HTR-8/SVneo (cell line): ENCODE results near the gene C1QL1.
A peak's percentile ranks its signal among the peaks of the same experiment; 100 is the strongest.

Experiments used
- DNase-seq: peaks from one replicate; pipeline ENCODE4 v3.0.0; 2011; ENCODE audit warnings: low spot score, mixed read lengths; ENCODE audit not compliant: insufficient read length
- FAIRE-seq: peaks from 2 replicates; lab custom pipeline; 2011; peaks lifted over from hg19 to GRCh38; lab: Jason Lieb, UNC

C1QL1 gene

GRCh38 chr17:44968225-44969143 is at the start of gene C1QL1:
C1QL1 (minus strand) TSS chr17:44968303; CDS start chr17:44968048, 255 bp downstream.
- FAIRE-seq (peak; percentile 96), DNase-seq (peak; percentile 98)

GRCh38 chr17:45016823-45017222 is 48.7 kb upstream of the C1QL1 start:
- DNase-seq (no peak), FAIRE-seq (peak; percentile 67)

- DNase-seq (no peak), FAIRE-seq (peak; percentile 13)
These were observed 48.1 kb upstream of the C1QL1 start for GRCh38 chr17:45016237-45016636.

GRCh38 chr17:45013021-45013997 is 45.2 kb upstream of the C1QL1 start:
- DNase-seq (no peak), FAIRE-seq (no peak)

GRCh38 chr17:45011767-45012166 is 43.7 kb upstream of the C1QL1 start:
- no peak for FAIRE-seq

GRCh38 chr17:45009676-45010467 is 41.8 kb upstream of the C1QL1 start:
- DNase-seq (no peak), FAIRE-seq (no peak)

More at GRCh38 chr17:45011767-45012166, 43.7 kb upstream of the C1QL1 start:
- DNase-seq = no peak

- DNase-seq = no peak
- FAIRE-seq = no peak
These were observed 40.1 kb upstream of the C1QL1 start for GRCh38 chr17:45008216-45008615.

- FAIRE-seq (peak; percentile 44), DNase-seq (peak; percentile 48)
These were observed 38.9 kb upstream of the C1QL1 start for GRCh38 chr17:45006927-45007461.

- FAIRE-seq (no peak), DNase-seq (no peak)
These were observed 37.6 kb upstream of the C1QL1 start for GRCh38 chr17:45005700-45006099.

- DNase-seq (no peak), FAIRE-seq (no peak)
These were observed 36.3 kb upstream of the C1QL1 start for GRCh38 chr17:45004388-45004787.

- FAIRE-seq (no peak), DNase-seq (no peak)
These were observed 35.8 kb upstream of the C1QL1 start for GRCh38 chr17:45003877-45004276.

- FAIRE-seq = no peak
These were observed 33.2 kb upstream of the C1QL1 start for GRCh38 chr17:45001310-45001709.

GRCh38 chr17:44999433-44999832 is 31.3 kb upstream of the C1QL1 start:
- FAIRE-seq (peak; percentile 69), DNase-seq (no peak)

More at GRCh38 chr17:45001310-45001709, 33.2 kb upstream of the C1QL1 start:
- no peak for DNase-seq

GRCh38 chr17:44998646-44999045 is 30.5 kb upstream of the C1QL1 start:
- FAIRE-seq = no peak
- DNase-seq = no peak

GRCh38 chr17:44997733-44998520 is 29.8 kb upstream of the C1QL1 start:
- FAIRE-seq (peak; percentile 44), DNase-seq (no peak)

GRCh38 chr17:44996304-44996703 is 28.2 kb upstream of the C1QL1 start:
- no peak for DNase-seq
- peak; percentile 59 for FAIRE-seq

GRCh38 chr17:44995436-44996001 is 27.4 kb upstream of the C1QL1 start:
- DNase-seq = no peak
- no peak for FAIRE-seq

- DNase-seq (no peak), FAIRE-seq (peak; percentile 54)
These were observed 24.3 kb upstream of the C1QL1 start for GRCh38 chr17:44992242-44992939.
